Measurements from ENCODE around the gene SLC22A31. TPM values are rescaled to one million over a fixed set of nuclear protein-coding genes. Genes with fewer than 3 reads are reported as not detected.

The SLC22A31 gene
- total RNA-seq, 2 donors from 2014 or later = 4.6 TPM; not detected in 1

DNA sequence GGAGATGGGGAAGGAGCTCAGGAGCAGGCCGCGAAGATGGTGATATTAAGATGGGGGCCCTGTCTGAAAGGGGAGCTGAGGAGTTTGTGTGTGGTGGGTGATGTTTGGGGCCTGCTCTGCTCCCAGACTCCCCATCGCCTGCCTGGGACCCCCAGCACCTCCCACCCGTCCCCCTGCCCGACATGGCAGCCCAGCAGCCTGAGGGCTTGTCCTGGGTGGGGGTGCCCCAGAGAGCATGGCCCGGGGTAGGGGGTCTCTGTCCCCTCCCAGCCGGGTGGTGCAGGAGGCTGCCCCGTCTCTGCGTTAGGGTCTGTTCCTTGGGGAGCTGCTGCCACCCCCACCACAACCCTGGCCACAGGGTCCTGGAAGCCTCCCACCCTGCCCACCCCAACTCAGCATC, 23.6 kb downstream of the SLC22A31 start:
- no peak overlapping the region for H3K4me3 ChIP-seq
- TF ChIP-seq POLR2A (IDR thresholded peaks at IDR 0.05) (no peak), POLR2AphosphoS5 (IDR thresholded peaks at IDR 0.05) (no peak)
- TF ChIP-seq, protein P1, sequence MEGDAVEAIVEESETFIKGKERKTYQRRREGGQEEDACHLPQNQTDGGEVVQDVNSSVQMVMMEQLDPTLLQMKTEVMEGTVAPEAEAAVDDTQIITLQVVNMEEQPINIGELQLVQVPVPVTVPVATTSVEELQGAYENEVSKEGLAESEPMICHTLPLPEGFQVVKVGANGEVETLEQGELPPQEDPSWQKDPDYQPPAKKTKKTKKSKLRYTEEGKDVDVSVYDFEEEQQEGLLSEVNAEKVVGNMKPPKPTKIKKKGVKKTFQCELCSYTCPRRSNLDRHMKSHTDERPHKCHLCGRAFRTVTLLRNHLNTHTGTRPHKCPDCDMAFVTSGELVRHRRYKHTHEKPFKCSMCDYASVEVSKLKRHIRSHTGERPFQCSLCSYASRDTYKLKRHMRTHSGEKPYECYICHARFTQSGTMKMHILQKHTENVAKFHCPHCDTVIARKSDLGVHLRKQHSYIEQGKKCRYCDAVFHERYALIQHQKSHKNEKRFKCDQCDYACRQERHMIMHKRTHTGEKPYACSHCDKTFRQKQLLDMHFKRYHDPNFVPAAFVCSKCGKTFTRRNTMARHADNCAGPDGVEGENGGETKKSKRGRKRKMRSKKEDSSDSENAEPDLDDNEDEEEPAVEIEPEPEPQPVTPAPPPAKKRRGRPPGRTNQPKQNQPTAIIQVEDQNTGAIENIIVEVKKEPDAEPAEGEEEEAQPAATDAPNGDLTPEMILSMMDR (IDR thresholded peaks at IDR 0.05) = no peak
- 82% methylated on average over 9 of the region's 9 CpGs for WGBS
- no peaks in the 10 kb centered on the region for H3K4me1 ChIP-seq (replicated peaks)
- intact Hi-C loops (cut with DNase I) = loop anchor here (10.0 kb wide), 1 partner anchor 442 kb away; no protein-coding TSS in a partner anchor
- no peak overlapping the region for H3K27ac ChIP-seq
- no peak for DNase-seq (ENCODE audit: low spot score)
- H3K27me3 ChIP-seq (replicated peaks; ENCODE audit: insufficient read depth) = no peaks in the 10 kb centered on the region
- no peaks in the 10 kb centered on the region for H3K36me3 ChIP-seq
- no peaks in the 10 kb centered on the region for H3K9me3 ChIP-seq

DNA sequence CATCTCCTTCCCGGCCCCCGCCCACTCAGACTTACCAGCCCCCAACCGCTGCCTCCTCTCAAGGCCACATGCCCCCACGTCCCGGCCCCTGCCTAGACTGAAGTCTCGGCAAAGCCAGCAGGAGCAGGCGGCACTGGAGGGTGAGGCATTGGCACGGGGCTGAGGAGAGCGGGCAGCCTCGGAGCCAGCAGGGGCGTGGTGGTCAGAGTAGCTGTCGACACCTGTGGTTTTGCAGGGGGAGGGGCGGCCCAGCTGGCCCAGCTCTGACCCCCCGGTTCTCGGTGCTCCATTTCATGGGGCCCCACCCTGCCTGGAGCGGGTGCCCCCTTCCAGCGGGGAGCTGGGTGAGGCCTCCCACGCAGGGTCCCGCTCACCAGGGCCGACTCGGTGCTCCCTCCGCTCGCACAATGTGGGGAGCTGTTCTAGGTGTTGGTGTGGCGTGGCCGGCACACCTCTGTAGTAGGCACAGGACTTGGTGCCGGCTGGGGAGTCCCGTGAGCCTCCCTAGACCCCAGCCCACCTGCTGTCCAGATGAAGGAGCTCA, 24.1 kb downstream of the SLC22A31 start:
- TF ChIP-seq POLR2A (IDR thresholded peaks at IDR 0.05) (no peak), POLR2AphosphoS5 (IDR thresholded peaks at IDR 0.05) (no peak)
- TF ChIP-seq, protein P1 (IDR thresholded peaks at IDR 0.05) = no peak
- intact Hi-C loops (cut with DNase I) = loop anchor here (10.0 kb wide), 1 partner anchor 441 kb away; no protein-coding TSS in a partner anchor
- H3K36me3 ChIP-seq = no peaks in the 10 kb centered on the region
- H3K27me3 ChIP-seq (replicated peaks; ENCODE audit: insufficient read depth) = no peaks in the 10 kb centered on the region
- DNase-seq (ENCODE audit: low spot score) = no peak
- H3K4me1 ChIP-seq (replicated peaks) = no peaks in the 10 kb centered on the region
- H3K4me3 ChIP-seq = no peak overlapping the region
- no peaks in the 10 kb centered on the region for H3K9me3 ChIP-seq
- H3K27ac ChIP-seq = no peak overlapping the region
- 79% methylated on average over 23 of the region's 27 CpGs for WGBS

DNA sequence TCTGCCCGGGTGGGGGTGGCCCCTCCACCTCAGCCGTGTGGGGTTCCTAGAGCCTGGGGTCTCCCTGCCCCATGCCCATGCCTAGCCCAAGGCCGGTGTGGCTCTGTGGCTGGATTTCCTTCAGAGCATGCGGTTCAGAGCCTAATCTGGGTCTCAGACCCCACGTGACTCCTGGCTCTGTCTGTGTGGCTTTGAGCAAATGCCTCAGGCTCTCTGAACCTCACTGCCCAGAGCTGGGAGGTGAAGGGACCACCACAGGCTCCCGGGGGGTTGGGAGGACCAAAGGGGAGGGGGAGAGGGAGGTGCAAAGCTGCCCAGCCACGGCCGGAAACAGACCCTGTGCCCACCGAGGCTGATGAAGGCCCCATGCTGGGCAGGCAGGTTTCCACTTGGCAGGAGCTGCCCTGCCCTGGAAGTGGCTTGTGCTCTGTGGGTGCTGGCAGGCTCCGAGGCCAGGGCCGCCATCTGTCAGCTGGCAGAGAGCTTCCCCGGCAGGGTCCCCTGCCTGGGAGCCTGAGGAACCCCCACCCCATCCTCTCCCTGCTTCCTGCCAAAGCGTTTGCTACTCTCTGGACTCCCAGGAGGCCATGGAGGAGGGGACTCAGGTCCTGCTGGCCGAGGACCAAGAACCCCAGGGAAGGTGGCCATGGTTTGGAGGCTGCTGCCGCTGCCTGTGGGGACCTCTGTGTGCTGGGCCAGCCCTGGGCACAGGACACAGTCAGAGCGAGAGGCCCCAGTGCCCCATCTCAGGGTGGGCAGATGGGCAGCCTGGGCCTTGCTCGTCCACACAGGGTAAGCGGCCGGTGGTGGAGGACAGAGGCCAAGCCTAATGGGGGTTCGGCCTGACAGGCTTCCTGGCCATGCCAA, 24.8 kb downstream of the SLC22A31 start:
- intact Hi-C loops (cut with DNase I) = loop anchor here (10.0 kb wide), 1 partner anchor 441 kb away; no protein-coding TSS in a partner anchor
- no peaks in the 10 kb centered on the region for H3K36me3 ChIP-seq
- no peaks in the 10 kb centered on the region for H3K9me3 ChIP-seq
- H3K4me3 ChIP-seq = no peak overlapping the region
- 54% methylated on average over 18 of the region's 20 CpGs for WGBS
- no peak overlapping the region for H3K27ac ChIP-seq
- no peaks in the 10 kb centered on the region for H3K4me1 ChIP-seq (replicated peaks)
- no peaks in the 10 kb centered on the region for H3K27me3 ChIP-seq (replicated peaks; ENCODE audit: insufficient read depth)
- no peak for DNase-seq (ENCODE audit: low spot score)
- TF ChIP-seq, protein P1 (IDR thresholded peaks at IDR 0.05) = no peak
- TF ChIP-seq POLR2AphosphoS5 (IDR thresholded peaks at IDR 0.05) (no peak), POLR2A (IDR thresholded peaks at IDR 0.05) (no peak)

DNA sequence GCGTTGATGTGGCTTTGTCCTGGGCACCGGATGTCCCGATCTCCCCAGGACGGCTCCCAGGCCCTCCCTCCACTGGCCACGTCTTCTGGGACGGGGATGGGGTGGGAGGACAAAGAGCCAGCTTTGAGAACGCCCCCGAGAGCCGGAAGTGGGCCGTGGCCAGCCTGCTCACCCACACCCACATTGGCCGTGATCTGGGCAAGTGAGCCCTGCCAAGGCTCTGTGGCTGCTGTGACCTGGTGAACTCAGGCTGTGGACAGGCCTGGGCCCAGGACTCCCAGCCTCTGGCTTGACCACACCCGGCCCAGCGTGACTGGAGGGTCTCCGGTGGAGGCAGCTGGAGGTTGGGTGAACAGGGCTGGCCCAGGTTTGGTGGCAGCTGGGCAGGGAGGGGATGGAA, 25.5 kb downstream of the SLC22A31 start:
- Histone ChIP-seq H3K9me3 (no peaks in the 10 kb centered on the region), H3K27ac (no peak overlapping the region), H3K36me3 (no peaks in the 10 kb centered on the region), H3K4me3 (no peak overlapping the region), H3K4me1 (replicated peaks) (no peaks in the 10 kb centered on the region), H3K27me3 (replicated peaks; ENCODE audit: insufficient read depth) (no peaks in the 10 kb centered on the region)
- WGBS = 91% methylated on average over 14 of the region's 14 CpGs
- no peak for DNase-seq (ENCODE audit: low spot score)
- intact Hi-C loops (cut with DNase I) = loop anchor here (10.0 kb wide), 1 partner anchor 440 kb away; no protein-coding TSS in a partner anchor
- no peak for TF ChIP-seq POLR2AphosphoS5 (IDR thresholded peaks at IDR 0.05)
- TF ChIP-seq, protein P1 (IDR thresholded peaks at IDR 0.05) = no peak
- TF ChIP-seq POLR2A (IDR thresholded peaks at IDR 0.05) = no peak
